NB4 (cell line): ENCODE data around the gene FRA10AC1.

Source experiments
- POLR2A ChIP-seq: IDR thresholded peaks from 2 replicates; pipeline ENCODE4 v1.6.1; 2011; ENCODE audit warnings: mild to moderate bottlenecking; ENCODE audit not compliant: insufficient read length; ENCODE audit errors: extremely low read depth
- TF ChIP-seq, protein P1 (sequence below): IDR thresholded peaks from one replicate; pipeline ENCODE4 v1.5.1; 2012; ENCODE audit warnings: low read depth, low read length

GRCh38 chr10:93718937-93719725 is 16.7 kb upstream of the FRA10AC1 start:
- TF ChIP-seq, protein P1, sequence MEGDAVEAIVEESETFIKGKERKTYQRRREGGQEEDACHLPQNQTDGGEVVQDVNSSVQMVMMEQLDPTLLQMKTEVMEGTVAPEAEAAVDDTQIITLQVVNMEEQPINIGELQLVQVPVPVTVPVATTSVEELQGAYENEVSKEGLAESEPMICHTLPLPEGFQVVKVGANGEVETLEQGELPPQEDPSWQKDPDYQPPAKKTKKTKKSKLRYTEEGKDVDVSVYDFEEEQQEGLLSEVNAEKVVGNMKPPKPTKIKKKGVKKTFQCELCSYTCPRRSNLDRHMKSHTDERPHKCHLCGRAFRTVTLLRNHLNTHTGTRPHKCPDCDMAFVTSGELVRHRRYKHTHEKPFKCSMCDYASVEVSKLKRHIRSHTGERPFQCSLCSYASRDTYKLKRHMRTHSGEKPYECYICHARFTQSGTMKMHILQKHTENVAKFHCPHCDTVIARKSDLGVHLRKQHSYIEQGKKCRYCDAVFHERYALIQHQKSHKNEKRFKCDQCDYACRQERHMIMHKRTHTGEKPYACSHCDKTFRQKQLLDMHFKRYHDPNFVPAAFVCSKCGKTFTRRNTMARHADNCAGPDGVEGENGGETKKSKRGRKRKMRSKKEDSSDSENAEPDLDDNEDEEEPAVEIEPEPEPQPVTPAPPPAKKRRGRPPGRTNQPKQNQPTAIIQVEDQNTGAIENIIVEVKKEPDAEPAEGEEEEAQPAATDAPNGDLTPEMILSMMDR, result no peak
- TF ChIP-seq POLR2A, result no peak
